Measurements from ENCODE around the gene SLC34A2.

- TF ChIP-seq POLR2AphosphoS5 (IDR thresholded peaks at IDR 0.05; ENCODE audit: low read depth, low read length) (no peak), CTCF (IDR thresholded peaks at IDR 0.05) (no peak)
These were observed 6.7 kb downstream of the SLC34A2 start for GRCh38 chr4:25662306-25662705.

All from Panc1 (cell line).